Left renal pelvis (tissue), 4 donors: ENCODE measurements around the gene TBX5. TPM values are rescaled to one million over a fixed set of nuclear protein-coding genes. Genes with fewer than 3 reads are reported as not detected.

ENCODE experiments used
- DNase-seq, 4 donors: peaks; one replicate each; pipeline ENCODE4 v3.0.0-alpha.2; 2013; ENCODE audit warnings: low read depth in 4 of 4, low spot score in 3 of 4
- polyA plus RNA-seq, 4 donors: library from polyadenylated mRNA; unstranded; fragments of 120-200 nt; gene quantifications; one replicate each; pipeline ENCODE4 v1.2.1, GENCODE V29; 2013; ENCODE audit not compliant: insufficient read length in 4 of 4

Gene TBX5
- polyA plus RNA-seq, 4 donors = 0.14 to 0.27 TPM; not detected in 2

DNA sequence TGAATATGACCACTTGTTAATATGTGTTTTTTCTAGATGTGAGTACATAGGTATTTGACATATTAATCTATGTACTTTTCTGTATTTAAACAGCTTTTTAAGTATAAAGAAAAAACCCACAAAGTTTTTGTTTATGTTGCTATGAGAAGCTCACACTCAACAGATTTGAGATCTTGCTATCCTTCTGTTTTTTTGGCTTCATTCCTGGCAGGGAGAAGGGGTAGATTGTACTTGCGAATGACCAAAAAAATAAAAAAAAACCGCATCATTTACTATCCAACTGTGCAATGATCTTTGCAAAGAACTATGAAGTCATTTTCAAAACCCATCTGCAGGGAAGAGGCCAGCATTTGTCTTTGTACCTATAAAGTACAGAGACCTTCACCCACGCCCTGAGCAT lies 28.4 kb upstream of the TBX5 start:
- DNase-seq = no peak

DNA sequence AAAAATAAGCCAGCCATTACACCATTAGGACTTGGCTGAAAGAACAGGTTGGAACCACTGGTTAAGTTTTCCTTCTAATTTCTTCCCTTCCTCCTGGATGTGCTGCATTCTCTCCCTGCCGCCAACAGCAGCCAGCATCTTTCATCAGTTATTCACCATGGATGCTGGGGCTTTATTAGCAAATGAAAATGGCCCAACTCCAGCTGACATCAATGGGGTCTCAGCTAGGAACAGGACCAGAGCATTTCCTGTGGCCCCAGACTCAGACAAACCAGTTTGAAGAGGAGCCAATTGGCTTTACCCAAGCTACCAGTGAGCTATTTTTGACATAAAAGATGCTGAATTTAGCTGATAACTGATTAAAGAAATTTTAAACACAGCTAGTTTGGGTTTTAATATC lies 26.0 kb upstream of the TBX5 start:
- no peak for DNase-seq

DNA sequence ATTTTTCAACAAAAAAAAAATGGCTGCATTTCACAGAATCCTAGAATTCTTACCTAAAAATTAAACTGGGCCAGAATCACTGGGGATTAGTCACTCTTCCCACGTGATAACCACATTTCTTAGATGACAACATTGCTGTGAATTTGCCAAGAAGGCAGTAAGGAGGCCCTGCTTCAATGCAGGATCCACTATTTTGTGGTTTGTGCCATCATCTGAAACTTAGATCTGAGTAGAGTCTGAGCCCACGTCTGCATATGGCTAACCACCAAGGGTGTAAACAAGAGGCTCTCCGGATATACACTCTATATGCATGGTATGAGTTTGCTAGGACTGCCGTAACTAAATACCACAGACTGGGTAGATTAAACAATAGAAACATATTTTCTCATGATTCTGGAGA lies 24.4 kb upstream of the TBX5 start:
- no peak for DNase-seq

DNA sequence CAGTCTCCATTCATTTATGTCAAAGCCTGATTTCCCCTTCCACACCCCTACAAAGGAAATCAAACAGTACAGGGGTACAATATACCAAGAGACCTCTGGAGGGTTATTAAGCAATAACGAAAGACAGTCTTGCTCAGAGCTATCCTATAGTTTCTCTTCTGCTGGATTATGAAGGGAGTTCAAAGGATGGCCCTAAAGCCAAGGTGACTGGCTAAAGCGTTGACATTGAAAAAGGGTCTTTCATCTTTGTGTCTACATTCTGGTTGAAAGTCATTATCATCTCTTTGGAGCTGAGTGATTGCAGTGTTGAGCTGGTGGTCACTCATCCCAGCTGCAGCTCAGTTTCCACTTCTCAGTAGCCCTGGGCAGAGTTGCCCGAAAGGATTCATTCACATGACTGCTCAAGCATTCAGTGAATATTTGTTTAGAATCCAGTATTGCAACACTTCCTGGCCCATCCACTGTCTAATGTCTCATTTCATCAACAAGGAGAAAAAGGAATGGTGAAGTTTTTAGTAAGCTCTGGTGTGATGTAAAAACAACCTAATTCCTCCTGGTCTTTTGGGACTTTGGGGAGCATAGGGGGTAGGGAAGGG lies 19.2 kb upstream of the TBX5 start:
- no peak for DNase-seq

DNA sequence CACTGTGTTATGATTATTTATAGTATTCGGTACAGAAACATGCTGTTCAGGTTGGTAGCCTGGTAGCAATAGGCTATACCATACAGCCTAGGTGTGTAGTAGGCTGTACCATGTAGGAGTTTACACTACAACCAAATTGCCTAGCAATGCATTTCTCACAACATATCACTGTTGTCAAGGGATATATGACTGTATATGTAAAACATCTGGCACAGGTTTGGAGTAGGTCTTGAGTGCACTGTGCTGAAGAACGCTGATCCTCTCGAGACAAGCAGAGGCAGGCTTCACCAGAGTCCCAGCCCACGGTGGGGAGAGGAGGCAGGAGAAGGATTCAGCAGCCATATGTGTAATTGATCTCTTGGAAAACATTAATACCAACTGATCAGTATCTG lies 15.0 kb upstream of the TBX5 start:
- DNase-seq = no peak

DNA sequence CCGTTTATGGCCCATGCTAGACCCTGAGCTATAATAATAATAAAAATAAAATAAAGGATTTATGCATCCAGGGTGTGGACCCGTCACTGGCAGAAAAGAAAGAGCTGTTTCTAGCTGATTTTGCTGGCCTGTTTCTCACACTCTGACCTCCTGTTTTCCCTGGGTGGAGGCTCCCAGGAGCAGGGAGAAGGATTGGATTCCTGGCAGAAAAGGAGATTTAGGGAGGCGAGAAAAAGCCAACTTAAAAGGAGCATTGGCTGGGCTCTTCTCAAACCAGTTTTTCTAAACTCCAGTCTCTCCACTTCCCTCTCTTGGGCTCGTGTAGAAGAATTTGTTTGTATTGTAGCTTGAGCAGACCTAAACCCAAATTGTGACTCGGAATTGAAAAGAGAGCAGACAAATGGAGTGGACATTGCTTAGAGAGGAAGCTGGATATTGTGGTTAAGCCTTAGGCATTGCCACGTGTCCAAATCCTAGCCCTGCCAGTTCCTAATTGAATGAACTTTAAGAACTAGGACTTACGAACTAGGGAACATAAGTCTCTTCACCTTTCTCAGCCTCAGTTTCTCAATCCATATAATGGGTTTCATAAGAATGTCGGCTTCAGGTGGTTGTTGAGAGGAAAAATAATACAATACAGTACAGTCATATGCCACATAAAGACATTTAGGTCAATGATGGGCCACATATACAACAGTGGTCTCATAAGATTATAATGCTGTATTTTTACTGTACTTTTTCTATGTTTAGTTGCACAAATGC lies 14.4 kb upstream of the TBX5 start:
- no peak for DNase-seq

DNA sequence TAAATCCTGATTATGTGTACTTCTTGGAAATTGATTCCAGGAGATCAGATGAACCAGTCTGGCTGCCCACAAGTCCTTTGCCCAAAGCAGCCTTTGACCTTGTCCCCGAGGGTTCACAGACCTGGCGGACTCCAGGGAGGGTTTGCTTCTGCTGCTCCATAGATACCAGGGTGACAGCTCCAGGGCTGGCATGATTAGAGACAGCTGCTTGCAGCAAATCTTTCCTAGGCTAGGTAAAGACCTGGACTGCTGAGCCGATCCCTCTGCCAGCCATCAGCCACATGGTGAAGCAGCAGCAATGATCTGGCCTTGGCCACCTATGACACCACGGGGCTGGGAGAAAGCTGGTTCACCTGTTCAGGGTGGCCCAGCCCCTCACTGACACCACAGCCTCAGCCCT lies 10.1 kb upstream of the TBX5 start:
- DNase-seq = no peak

DNA sequence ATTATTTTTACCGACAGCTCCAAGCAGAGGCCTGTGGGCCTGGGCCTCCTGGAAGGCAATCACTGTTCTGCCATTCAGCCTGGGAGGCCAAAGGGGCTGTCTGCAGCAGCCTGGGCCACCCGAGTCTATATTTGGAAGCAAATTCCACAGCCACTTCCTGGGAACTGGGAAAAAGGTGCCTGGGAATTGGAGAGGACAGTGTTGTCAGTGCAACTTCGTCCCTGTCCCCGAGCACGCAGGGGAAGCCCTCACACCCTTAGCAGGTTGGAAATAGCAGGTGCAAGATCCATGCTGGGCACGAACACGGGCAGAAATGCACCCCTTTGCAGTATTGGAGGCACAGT lies 9.6 kb upstream of the TBX5 start:
- no peak for DNase-seq

DNA sequence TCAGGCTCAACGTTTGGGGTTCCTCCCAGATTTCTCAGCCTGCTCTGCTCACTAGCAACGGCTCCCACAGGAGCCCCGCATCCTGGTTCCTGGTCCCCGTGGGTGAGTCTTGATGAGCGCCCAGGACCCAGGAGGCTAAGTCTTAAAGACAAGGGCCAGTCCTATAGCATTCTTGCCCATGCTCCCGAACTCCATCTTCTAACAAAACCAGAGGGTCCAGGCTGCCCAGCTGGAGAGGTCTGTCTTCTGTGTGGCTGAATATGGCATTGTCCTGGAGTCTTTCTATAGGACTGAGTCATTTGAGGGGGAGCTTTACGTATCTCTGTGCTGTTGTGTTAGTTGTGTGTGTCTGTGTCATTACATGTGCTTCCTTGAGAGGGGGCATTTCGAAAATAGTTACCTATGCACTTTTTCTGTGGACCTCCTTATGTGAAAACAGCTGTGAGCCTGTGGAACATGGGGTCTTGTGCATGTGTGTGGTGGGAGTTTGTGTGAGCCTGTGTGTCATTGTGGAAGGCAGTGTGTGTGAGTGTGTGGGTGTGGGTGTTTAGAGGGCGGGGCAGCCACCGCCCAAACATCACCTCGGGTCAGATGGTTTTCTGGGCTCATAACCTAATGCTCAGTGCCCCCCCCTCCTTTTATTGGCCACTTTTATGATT lies 9.1 kb upstream of the TBX5 start:
- DNase-seq = no peak

DNA sequence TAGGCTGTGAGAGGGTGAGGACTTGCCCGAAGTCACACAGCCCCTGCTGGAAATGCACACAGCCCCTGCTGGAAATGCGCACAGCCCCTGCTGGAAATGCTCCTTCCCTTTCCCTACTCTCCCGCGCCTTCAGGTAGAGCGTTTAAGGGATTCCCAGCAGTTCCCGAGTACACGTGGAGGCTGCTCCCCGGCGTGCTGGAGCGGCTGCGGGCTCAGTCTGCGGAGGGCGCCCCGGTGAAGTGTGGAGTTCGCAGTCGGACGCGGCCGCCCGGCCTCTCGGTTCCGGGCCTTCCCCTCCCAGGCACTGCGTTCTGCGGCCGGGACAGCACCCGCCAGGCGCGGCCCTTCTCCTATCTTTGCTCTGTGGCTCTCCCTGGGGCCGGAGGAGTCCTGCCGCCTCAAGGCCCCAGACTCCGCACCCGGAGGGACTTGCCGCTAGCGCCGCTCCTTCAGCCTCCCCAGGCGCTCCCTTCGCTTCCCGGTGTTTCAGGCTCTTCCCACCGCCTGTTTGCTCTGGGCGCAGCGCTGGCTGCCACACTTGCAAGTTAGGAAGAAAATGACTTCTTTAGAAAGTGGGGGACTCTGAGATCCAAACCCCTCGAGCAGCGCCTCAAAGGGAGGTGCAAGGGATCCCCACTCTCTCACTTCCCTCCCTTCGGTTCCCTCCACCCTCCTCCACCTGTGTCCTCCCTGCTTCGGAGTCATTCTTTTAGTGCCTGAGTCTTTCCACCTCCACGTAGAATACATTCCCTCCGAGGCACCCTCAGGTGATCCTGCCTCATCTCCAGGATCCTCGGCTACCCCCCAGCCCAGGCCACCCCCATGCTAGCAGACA lies 8.3 kb upstream of the TBX5 start:
- DNase-seq = no peak

DNA sequence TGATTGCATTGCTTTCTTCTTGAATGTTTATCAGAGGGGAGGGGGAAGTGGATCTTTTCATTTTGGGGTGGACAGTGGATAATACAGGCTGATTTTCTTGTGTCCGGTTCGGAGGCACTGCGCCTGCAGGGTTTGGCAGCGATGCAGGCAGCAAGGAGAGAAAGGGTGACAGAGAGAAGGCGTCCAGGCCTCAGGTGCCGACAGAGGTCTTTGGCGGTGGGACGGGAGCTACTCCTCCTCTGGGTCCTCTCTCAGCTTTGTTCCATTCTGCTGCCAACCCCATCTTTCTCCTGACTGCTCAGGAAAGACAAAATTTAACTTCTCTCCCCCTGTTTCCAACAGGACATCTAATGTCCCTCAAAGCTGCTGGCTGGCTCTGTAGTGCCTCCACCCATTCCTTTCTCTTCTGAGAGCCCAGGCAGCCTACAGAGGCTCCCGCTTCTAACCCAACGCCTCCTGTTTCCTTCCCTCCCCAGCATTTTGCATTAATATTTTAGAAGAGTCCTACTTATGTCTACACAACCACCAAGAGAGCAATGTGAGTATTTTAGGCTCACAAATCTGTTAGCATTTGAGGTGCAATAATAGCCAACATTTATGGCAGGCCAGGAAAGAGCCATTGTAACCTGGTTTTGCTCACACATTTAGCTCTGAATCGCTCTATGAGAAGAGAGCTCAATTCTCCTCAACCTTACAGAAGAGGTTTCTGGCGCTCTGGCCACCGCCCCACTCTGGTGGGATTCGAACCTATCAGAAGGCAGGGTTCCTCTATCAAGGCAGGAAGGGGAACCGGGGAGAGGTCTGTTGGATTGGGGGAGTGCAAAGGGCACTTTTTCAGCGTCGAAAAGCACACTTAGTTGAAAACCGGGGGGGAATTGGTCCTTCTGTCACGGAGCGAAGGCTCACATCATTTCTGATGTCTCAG lies 7.1 kb upstream of the TBX5 start:
- no peak for DNase-seq

DNA sequence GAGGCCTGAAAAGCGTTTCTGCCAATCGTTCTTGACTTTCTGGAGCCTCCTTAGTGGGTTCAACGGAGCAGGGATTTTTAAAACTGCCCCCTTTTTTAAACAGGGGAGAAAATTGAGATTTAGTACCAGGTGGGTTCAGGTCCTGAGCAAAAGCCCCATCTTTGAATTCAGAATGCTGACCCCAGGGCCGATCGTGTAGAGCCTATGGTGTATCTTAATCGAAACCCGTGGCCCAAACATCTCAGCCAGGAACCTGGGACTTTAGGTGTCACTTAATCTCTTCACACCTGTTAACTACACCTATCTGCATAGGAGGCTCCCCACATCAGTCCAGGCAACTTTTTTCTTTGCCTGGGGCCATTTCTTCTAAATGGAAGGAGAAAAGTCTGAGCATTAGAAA lies 6.4 kb upstream of the TBX5 start:
- no peak for DNase-seq

DNA sequence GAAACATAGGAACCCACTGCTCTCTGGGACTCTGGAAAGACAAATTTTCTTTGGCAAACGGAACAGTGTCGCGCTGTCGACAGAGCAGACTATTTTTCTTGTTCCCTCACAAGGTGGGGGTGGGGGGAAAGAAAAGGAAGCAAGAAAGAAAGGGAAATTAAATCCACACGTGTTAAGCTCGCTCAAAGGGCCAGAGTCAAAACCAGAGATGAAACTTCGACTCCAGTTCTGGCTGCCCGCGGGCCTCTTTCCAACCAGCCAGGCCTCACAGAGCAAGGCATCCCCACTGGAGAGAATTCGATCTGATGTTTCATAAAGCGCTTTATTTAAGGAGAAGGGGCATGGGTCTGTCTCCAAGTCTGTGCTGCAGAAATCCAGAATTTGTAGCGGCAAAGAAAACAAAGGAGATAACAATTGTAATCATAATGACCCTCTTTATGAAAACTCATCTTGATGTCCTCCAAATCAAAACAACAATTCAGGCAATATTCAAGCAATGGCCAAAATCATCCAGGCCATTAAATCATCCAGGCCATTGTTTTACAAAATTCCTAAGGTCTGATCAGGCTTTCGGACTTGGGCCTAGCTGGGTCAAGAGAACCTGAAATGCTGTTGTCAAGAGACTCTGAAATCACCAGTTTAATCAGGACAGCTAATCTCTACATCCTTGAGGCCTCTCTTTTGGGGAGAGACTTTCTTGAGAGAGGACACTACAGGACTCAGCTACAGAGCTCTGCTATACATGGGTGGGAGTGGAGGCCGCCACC lies 5.3 kb upstream of the TBX5 start:
- DNase-seq = no peak

DNA sequence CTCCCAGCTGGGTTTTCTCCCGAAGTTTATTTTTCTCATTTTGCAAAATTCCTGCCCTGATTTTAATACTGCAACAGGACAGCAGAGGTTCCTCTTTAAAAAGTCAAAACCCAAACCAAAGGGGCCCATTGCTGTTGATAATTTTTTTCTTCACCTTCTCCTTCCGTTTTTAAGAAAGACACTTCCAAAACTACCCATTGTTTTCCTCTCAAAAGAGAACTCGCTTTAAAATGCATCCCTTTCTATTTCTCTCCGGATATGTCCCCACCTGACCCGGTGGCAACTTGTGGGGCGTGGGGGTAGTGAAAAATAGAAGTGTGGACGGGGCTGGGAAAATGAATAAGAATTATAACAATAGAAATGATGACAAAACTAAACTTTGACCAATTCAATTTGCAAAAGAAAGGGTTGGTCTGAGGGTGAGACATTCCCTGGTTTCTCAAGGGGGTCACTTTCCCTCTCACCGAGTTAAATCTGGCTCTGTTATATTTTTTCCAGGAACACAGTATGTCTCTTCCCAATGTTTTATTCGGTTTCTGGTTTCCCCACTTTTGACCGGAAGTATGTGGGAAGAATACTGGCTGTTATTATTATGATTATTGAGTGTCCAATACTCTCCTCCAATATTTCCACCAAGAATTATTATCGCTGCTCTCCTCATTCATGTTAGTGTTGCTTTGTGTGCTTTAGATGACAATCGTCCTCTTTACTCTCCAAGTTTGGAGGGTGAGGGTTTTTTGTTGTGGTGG lies 4.1 kb upstream of the TBX5 start:
- no peak for DNase-seq

DNA sequence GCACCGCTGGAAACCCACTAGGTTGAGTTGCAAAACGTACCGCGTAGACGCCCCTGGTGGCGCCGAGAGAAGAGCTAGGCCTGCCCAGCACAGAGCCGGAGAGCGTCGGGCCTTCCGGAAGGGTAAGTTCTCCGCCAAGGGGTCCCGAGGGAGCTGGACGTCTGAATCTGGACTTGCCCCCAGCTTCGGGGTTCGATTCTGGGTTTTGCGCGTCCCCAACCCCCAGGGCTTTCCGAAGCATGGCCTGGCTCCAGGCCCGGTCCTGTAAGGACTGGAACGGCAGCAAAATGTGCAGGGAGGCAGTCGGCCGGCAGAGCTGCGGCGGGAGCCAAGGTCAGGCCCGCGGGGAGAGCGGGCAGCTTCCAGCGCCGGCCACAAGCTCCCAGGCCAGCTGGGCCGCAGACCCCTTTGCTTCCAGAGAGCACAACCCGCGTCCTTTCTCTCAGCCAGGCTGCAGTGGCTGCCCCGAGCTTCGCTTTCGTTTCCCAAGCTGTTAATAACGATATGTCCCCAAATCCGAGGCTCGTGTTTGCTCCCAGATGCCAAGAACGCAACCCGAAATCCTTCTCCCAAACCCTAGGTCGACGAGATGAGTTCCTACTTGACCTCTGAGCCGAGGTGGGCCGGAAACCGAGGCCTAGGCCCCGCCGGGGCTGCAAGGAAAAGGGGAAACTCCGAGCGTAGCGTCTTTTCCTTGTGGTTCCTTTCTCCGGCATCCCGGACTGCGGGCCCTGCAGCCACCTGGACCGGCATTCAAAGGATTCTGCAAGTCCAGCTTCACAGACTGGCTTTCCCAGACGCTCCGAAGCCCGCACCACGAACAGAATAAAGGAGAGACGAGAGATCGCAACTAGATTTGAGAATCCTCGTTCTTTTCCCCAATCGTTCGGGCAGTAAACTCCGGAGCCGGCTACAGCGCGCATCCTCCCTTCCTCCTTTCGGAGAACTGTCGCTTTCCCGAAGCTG lies 3.2 kb upstream of the TBX5 start:
- DNase-seq = no peak

DNA sequence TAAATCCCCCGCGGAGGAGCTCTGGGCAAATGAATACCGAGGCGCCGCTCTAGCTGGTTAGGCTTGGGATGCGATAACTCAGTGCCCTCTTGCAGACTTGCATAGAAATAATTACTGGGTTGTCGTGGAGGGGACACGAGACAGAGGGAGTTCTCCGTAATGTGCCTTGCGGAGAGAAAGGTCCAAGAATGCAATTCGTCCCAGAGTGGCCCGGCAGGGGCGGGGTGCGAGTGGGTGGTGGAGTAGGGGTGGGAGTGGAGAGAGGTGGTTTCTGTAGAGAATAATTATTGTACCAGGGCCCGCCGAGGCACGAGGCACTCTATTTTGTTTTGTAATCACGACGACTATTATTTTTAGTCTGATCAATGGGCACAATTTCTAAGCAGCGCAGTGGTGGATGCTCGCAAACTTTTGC lies 2.5 kb upstream of the TBX5 start:
- DNase-seq = no peak

DNA sequence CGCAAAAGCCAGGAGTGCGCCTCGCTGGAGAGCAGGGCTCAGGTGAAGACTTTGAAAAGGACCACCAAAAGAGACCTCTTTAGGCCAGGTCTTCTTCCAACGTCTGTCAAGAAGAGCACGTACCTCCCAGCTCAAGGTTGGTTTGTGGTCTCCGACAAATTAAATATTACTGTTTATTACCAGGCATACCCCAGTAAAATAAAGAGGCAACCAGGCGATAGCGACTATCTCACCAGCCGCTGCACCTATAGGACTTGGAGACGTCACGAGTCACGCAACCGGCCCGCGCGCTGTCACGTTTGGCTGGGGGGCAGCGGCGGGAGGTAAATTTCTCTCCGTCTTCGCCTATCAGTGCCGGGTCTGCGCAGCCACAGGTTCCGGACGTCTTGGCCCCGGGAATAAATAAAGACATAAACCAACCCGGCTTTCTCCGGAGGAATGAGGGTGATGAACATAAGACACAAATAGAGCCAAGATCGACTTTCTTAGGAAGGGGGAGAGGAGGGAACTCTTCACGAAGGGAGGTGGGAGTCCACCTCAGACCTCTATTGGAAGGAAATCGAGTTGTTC lies 2.0 kb upstream of the TBX5 start:
- no peak for DNase-seq
